Endothelial cell of umbilical vein (primary cell): ENCODE data around the gene TMEM207.

ENCODE experiments used
- EZH2 ChIP-seq: IDR thresholded peaks from 2 replicates; pipeline ENCODE4 v1.6.1; 2012; ENCODE audit warnings: borderline replicate concordance, low read depth, mild to moderate bottlenecking, moderate library complexity, low read length, inconsistent platforms; ENCODE audit not compliant: severe bottlenecking
- FOS ChIP-seq: IDR thresholded peaks from 2 replicates; pipeline ENCODE4 v1.6.1; 2011; ENCODE audit warnings: mild to moderate bottlenecking, low read length, moderate library complexity, borderline replicate concordance; ENCODE audit not compliant: insufficient read depth
- POLR2A ChIP-seq: IDR thresholded peaks from 2 replicates; pipeline ENCODE4 v1.6.1; 2012; ENCODE audit warnings: low read depth, mild to moderate bottlenecking, control low read depth, low read length
- POLR2AphosphoS5 ChIP-seq: IDR thresholded peaks from 2 replicates; pipeline ENCODE4 v1.6.1; 2012; ENCODE audit warnings: low read depth, mild to moderate bottlenecking, control low read depth, low read length, moderate library complexity; ENCODE audit not compliant: insufficient read depth
- TF ChIP-seq, protein P1 (sequence below), 2 donors: IDR thresholded peaks; 1 replicate in 1 of 2; 2 replicates in 1 of 2; pipeline ENCODE4 v1.5.1; 2011; ENCODE audit warnings: low read length in 2 of 2, mild to moderate bottlenecking in 2 of 2, moderate library complexity in 2 of 2, control low read depth in 1 of 2, inconsistent platforms in 1 of 2, low read depth in 1 of 2; ENCODE audit not compliant: insufficient read depth in 1 of 2; ENCODE audit errors: extremely low read depth in 1 of 2

DNA sequence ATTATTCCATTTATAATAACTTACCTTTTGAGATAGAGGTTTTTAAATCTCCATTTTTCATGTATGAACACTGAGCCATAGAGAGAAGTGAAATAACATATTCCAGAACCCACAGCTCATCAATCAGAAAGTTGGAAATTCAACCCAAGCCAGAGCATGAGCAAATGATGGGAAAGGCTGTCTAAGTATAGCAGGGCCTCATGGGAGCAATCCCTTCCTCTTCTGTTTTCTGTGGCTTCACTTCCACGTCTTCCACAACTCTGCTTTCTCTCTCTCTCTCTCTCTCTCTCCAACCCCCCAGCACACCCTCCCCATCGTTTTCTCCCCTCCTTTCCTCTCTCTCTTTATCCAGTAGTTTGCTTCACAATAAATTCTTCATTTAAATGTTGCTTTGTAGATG lies 49.4 kb upstream of the TMEM207 start:
- TF ChIP-seq, protein P1, sequence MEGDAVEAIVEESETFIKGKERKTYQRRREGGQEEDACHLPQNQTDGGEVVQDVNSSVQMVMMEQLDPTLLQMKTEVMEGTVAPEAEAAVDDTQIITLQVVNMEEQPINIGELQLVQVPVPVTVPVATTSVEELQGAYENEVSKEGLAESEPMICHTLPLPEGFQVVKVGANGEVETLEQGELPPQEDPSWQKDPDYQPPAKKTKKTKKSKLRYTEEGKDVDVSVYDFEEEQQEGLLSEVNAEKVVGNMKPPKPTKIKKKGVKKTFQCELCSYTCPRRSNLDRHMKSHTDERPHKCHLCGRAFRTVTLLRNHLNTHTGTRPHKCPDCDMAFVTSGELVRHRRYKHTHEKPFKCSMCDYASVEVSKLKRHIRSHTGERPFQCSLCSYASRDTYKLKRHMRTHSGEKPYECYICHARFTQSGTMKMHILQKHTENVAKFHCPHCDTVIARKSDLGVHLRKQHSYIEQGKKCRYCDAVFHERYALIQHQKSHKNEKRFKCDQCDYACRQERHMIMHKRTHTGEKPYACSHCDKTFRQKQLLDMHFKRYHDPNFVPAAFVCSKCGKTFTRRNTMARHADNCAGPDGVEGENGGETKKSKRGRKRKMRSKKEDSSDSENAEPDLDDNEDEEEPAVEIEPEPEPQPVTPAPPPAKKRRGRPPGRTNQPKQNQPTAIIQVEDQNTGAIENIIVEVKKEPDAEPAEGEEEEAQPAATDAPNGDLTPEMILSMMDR (IDR thresholded peaks at IDR 0.05; ENCODE audit: extremely low read depth in 1 of 2, insufficient read depth in 1 of 2, low read depth in 1 of 2, low read length in 2 of 2): no peak
- TF ChIP-seq POLR2AphosphoS5 (no peak), POLR2A (no peak), FOS (no peak), EZH2 (no peak)
